Transverse colon (tissue), 4 donors: ENCODE measurements around the gene SERGEF. TPM values are rescaled to one million over a fixed set of nuclear protein-coding genes. Genes with fewer than 3 reads are reported as not detected.

Source experiments
- DNase-seq: peaks from one replicate; pipeline ENCODE4 v3.0.0-alpha.2; 2019
- H3K27ac ChIP-seq, 4 donors: fragments of 200-600 bp; sonication (generic); 2 replicates each; pipeline ENCODE4 v1.5.1; 2016 to 2018; ENCODE audit warnings: inconsistent platforms in 4 of 4
- H3K27me3 ChIP-seq: fragments of 200-600 bp; sonication (generic); 2 replicates; pipeline ENCODE4 v1.5.1; 2017; ENCODE audit warnings: inconsistent platforms
- H3K36me3 ChIP-seq, 4 donors: fragments of 200-600 bp; sonication (generic); 2 replicates each; pipeline ENCODE4 v1.5.1; 2017 to 2019; ENCODE audit warnings: inconsistent platforms in 4 of 4
- H3K4me1 ChIP-seq, 4 donors: fragments of 200-600 bp; sonication (generic); 2 replicates each; pipeline ENCODE4 v1.5.1; 2017 to 2020; ENCODE audit warnings: inconsistent platforms in 4 of 4
- H3K4me3 ChIP-seq, 4 donors: fragments of 200-600 bp; sonication (generic); 1 replicate in 1 of 4; 2 replicates in 3 of 4; pipeline versions ENCODE4 v1.5.1 to v1.6.1; 2017 to 2019; ENCODE audit warnings: inconsistent platforms in 4 of 4
- H3K9me3 ChIP-seq, 2 donors: fragments of 200-600 bp; sonication (generic); 2 replicates each; pipeline ENCODE4 v1.5.1; 2017 to 2019; ENCODE audit warnings: inconsistent platforms in 2 of 2
- CTCF ChIP-seq, 5 experiments: fragments of 200-600 bp in 3 of 5; fragments of 450-650 bp in 2 of 5; sonication (generic) in 3 of 5; IDR thresholded peaks; 1 replicate in 2 of 5; 2 replicates in 3 of 5; pipeline ENCODE4 v1.5.1; 2016 to 2017; ENCODE audit warnings: antibody characterized with exemption in 5 of 5, inconsistent platforms in 3 of 5, mild to moderate bottlenecking in 2 of 5, moderate library complexity in 1 of 5
- EP300 ChIP-seq: sonication (generic); formaldehyde crosslinking; IDR thresholded peaks from one replicate; pipeline ENCODE4 v1.6.1; 2017; ENCODE audit warnings: antibody characterized with exemption, low read depth
- POLR2A ChIP-seq: fragments of 450-650 bp; IDR thresholded peaks from one replicate; pipeline ENCODE4 v1.6.1; 2016; ENCODE audit warnings: antibody characterized with exemption, mild to moderate bottlenecking, moderate library complexity
- POLR2AphosphoS5 ChIP-seq, 3 donors: sonication (generic); formaldehyde crosslinking; IDR thresholded peaks; one replicate each; pipeline ENCODE4 v1.6.1; 2016; ENCODE audit warnings: antibody characterized with exemption in 3 of 3
- WGBS, 2 donors: methylation state at CpG; one replicate each; pipeline ENCODE4 v1.1.5; 2018; ENCODE audit warnings: low coverage in 1 of 2; 5-methylcytosine and 5-hydroxymethylcytosine counted together
- in situ Hi-C, 4 donors: fragments of 200-750 bp; cut with MboI; loops; one replicate each; pipeline versions ENCODE4 v1.15.0 to v1.15.1; 2017; ENCODE audit warnings: low sequenced_read_pairs in 3 of 4, low pct_ligation_motif_present in 1 of 4, low pct_unique_long_range_greater_than_20kb in 1 of 4
- intact Hi-C: fragments of 100-400 bp; cut with DNase I; formaldehyde crosslinking; loops from one replicate; pipeline ENCODE4 v1.15.1; 2023; ENCODE audit warnings: low total_unique reads
- total RNA-seq, 4 donors: library from RNA; depleted of rRNA; stranded (reverse); fragments of >200 nt; gene quantifications; one replicate each; pipeline ENCODE4 v1.1.0, GENCODE V29; 2016

SERGEF gene
- total RNA-seq, 4 donors from 2014 or later: 11.6 to 28.9 (median 19.1) TPM

GRCh38 chr11:17762309-17762974 lies 250.4 kb downstream of the SERGEF start:
- Histone ChIP-seq H3K36me3 (no peaks in the 10 kb centered on the region), H3K27ac (no peak overlapping the region), H3K4me3 (no peak overlapping the region), H3K4me1 (no peaks in the 10 kb centered on the region), H3K9me3 (no peaks in the 10 kb centered on the region), H3K27me3 (no peaks in the 10 kb centered on the region)
- 85% methylated on average over 17 of the region's 17 CpGs; no CpG with 5 or more reads in 1 of the 2 donors for WGBS, 2 donors
- intact Hi-C loops (no loop called here), in situ Hi-C loops (no loop called here)
- TF ChIP-seq EP300 (no peak), POLR2AphosphoS5 (IDR thresholded peaks at IDR 0.05) (no peak), CTCF (IDR thresholded peaks at IDR 0.05) (no peak), POLR2A (no peak)
- no peak for DNase-seq

GRCh38 chr11:17760102-17761029 lies 252.5 kb downstream of the SERGEF start:
- no peaks in the 10 kb centered on the region for H3K27me3 ChIP-seq
- DNase-seq: peak; percentile 69
- H3K36me3 ChIP-seq: no peaks in the 10 kb centered on the region
- H3K9me3 ChIP-seq: no peaks in the 10 kb centered on the region
- no peaks in the 10 kb centered on the region for H3K4me1 ChIP-seq
- H3K4me3 ChIP-seq: no peak overlapping the region
- intact Hi-C loops: no loop called here
- TF ChIP-seq POLR2A (no peak), CTCF (IDR thresholded peaks at IDR 0.05) (peak; percentile 38 to 81 (median 56))
- 39 to 59% methylated on average over 5 to 23 of the region's 23 CpGs for WGBS, 2 donors
- in situ Hi-C loops: no loop called here
- no peak overlapping the region for H3K27ac ChIP-seq

- Histone ChIP-seq H3K36me3 (no peaks in the 10 kb centered on the region), H3K27me3 (no peaks in the 10 kb centered on the region), H3K4me3 (no peak overlapping the region), H3K9me3 (no peaks in the 10 kb centered on the region), H3K27ac (no peak overlapping the region), H3K4me1 (no peaks in the 10 kb centered on the region)
- no peak for DNase-seq
- in situ Hi-C loops: loop anchor here (10.0 kb wide), 2 partner anchors 219 to 229 kb away; no protein-coding TSS in a partner anchor
- TF ChIP-seq EP300 (no peak), POLR2A (no peak), CTCF (IDR thresholded peaks at IDR 0.05) (no peak)
- 63 to 83% methylated on average over 2 to 3 of the region's 3 CpGs for WGBS, 2 donors
- intact Hi-C loops: no loop called here
Measured at GRCh38 chr11:17755891-17756290, 257.0 kb downstream of the SERGEF start.

- in situ Hi-C loops: loop anchor here (10.0 kb wide), 2 partner anchors 221 to 231 kb away; no protein-coding TSS in a partner anchor
- H3K4me1 ChIP-seq: no peaks in the 10 kb centered on the region
- intact Hi-C loops: no loop called here
- no peaks in the 10 kb centered on the region for H3K27me3 ChIP-seq
- TF ChIP-seq EP300 (no peak), POLR2AphosphoS5 (IDR thresholded peaks at IDR 0.05) (no peak), POLR2A (no peak), CTCF (IDR thresholded peaks at IDR 0.05) (no peak)
- no peak overlapping the region for H3K4me3 ChIP-seq
- no peak for DNase-seq
- no peaks in the 10 kb centered on the region for H3K36me3 ChIP-seq
- H3K9me3 ChIP-seq: no peaks in the 10 kb centered on the region
- 81 to 93% methylated on average over 3 to 10 of the region's 10 CpGs for WGBS, 2 donors
- H3K27ac ChIP-seq: no peak overlapping the region
Measured at GRCh38 chr11:17753641-17754040, 259.2 kb downstream of the SERGEF start.
